Measurements from ENCODE around the gene SCAMP1. TPM values are rescaled to one million over a fixed set of nuclear protein-coding genes. Genes with fewer than 3 reads are reported as not detected.

SCAMP1 gene
- total RNA-seq: 10 to 100 TPM; 24.8 to 31.4 TPM

- ATAC-seq (ENCODE audit: insufficient number of reproducible peaks, low FRiP score, low read depth) (peak; percentile 79), DNase-seq (ENCODE audit: low spot score) (peak; percentile 61)
- H3K9me3 ChIP-seq: no peaks in the 10 kb centered on the region
- peak within 1 kb of the TSS; percentile 97 for H3K4me3 ChIP-seq
- peak within 1 kb of the TSS; percentile 89 to 90 for H3K27ac ChIP-seq
- TF ChIP-seq CTCF (IDR thresholded peaks at IDR 0.05): peak; percentile 53
- H3K4me1 ChIP-seq (ENCODE audit: control insufficient read depth in 1 of 2, low read depth in 2 of 2): peaks cover 9 to 20% of the 10 kb centered on the region in 2 donors
- no peaks in the 10 kb centered on the region for H3K36me3 ChIP-seq
- no peaks in the 10 kb centered on the region for H3K27me3 ChIP-seq (replicated peaks; ENCODE audit: insufficient read depth)
Observed at GRCh38 chr5:78359831-78360673, at the start of gene SCAMP1. SCAMP1 (plus strand) TSS chr5:78360617; CDS start chr5:78360672, 55 bp downstream.

- Histone ChIP-seq H3K36me3 (no peaks in the 10 kb centered on the region), H3K9me3 (no peaks in the 10 kb centered on the region), H3K4me3 (no peak overlapping the region), H3K4me1 (ENCODE audit: control insufficient read depth in 1 of 2, low read depth in 2 of 2) (no peaks in the 10 kb centered on the region), H3K27ac (no peak overlapping the region), H3K27me3 (replicated peaks; ENCODE audit: insufficient read depth) (no peaks in the 10 kb centered on the region)
- ATAC-seq (ENCODE audit: insufficient number of reproducible peaks, low FRiP score, low read depth) (no peak), DNase-seq (ENCODE audit: low spot score) (no peak)
- no peak for TF ChIP-seq CTCF (IDR thresholded peaks at IDR 0.05)
Observed at GRCh38 chr5:78317515-78317914, 42.9 kb upstream of the SCAMP1 start.

DNA sequence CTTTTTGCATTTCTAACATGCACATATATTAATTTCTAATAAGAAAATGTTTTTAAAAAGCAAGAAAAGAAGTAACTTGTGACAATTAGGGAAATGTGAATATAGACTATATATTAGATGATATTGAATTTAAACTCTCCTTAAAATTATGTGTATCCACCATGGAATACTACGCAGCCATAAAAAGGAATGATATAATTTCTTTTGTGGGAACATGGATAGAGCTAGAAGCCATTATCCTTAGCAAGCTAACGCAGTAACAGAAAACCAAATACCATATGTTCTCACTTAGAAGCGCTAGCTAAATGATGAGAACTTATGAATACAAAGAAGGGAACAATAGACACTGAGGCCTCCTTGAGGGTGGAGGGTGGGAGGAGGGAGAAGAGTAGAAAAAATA is 42.1 kb upstream of the SCAMP1 start:
- Histone ChIP-seq H3K4me1 (ENCODE audit: control insufficient read depth in 1 of 2, low read depth in 2 of 2) (no peaks in the 10 kb centered on the region), H3K4me3 (no peak overlapping the region), H3K27ac (no peak overlapping the region), H3K27me3 (replicated peaks; ENCODE audit: insufficient read depth) (no peaks in the 10 kb centered on the region), H3K9me3 (no peaks in the 10 kb centered on the region), H3K36me3 (no peaks in the 10 kb centered on the region)
- ATAC-seq (ENCODE audit: insufficient number of reproducible peaks, low FRiP score, low read depth) (no peak), DNase-seq (ENCODE audit: low spot score) (no peak)
- no peak for TF ChIP-seq CTCF (IDR thresholded peaks at IDR 0.05)

GRCh38 chr5:78320401-78320800 is 40.0 kb upstream of the SCAMP1 start:
- H3K36me3 ChIP-seq: no peaks in the 10 kb centered on the region
- H3K4me3 ChIP-seq: no peak overlapping the region
- H3K9me3 ChIP-seq: no peaks in the 10 kb centered on the region
- DNase-seq (ENCODE audit: low spot score): no peak
- H3K27me3 ChIP-seq (replicated peaks; ENCODE audit: insufficient read depth): no peaks in the 10 kb centered on the region
- no peak for TF ChIP-seq CTCF (IDR thresholded peaks at IDR 0.05)
- no peak for ATAC-seq (ENCODE audit: insufficient number of reproducible peaks, low FRiP score, low read depth)
- no peak overlapping the region for H3K27ac ChIP-seq
- H3K4me1 ChIP-seq (ENCODE audit: control insufficient read depth in 1 of 2, low read depth in 2 of 2): no peaks in the 10 kb centered on the region

DNA sequence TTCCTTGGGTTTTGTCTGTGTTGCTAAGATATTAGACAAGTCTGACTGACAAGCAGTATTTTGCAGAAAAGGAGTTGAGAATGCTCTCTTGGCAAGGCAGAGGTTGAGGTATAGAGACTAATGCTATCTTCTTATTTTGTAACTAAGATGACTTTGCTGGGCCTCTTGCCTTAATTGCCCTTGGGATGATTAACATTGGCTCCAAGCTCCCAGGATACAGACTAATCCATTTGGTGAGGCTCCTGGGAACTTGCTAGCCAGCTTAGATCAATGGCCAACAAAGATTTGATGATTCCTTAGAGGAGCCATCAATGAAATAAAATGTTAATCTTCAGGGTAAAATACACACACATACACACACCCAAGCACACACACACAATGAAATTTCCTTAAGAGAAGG is 37.2 kb upstream of the SCAMP1 start:
- no peak for DNase-seq (ENCODE audit: low spot score)
- Histone ChIP-seq H3K36me3 (no peaks in the 10 kb centered on the region), H3K4me3 (no peak overlapping the region), H3K27ac (no peak overlapping the region), H3K4me1 (ENCODE audit: control insufficient read depth in 1 of 2, low read depth in 2 of 2) (no peaks in the 10 kb centered on the region), H3K27me3 (replicated peaks; ENCODE audit: insufficient read depth) (no peaks in the 10 kb centered on the region), H3K9me3 (no peaks in the 10 kb centered on the region)
- TF ChIP-seq CTCF (IDR thresholded peaks at IDR 0.05): no peak
- no peak for ATAC-seq (ENCODE audit: insufficient number of reproducible peaks, low FRiP score, low read depth)
